Activated naive CD8-positive, alpha-beta T cell treated with anti-CD3 and anti-CD28 coated beads, Interleukin-2, amount 50 U/mL, for 24 hours (primary cell): Measurements from ENCODE around the gene XPNPEP3.

Experiments
- ATAC-seq: fragments of 150-1000 bp; cut with Tn5 transposase; one replicate; pipeline ENCODE4 v1.10.0; 2021
- DNase-seq: peaks from one replicate; pipeline ENCODE4 v3.0.0; 2021
- H3K27ac Mint-ChIP-seq: one replicate; pipeline ENCODE4 v1.8.0; 2021; ENCODE audit warnings: mild to moderate bottlenecking, mixed read lengths
- H3K27me3 Mint-ChIP-seq: one replicate; pipeline ENCODE4 v1.8.0; 2021; ENCODE audit warnings: mixed read lengths
- H3K36me3 Mint-ChIP-seq: one replicate; pipeline ENCODE4 v1.8.0; 2021; ENCODE audit warnings: low read depth, mixed read lengths
- H3K4me1 Mint-ChIP-seq: one replicate; pipeline ENCODE4 v1.8.0; 2021; ENCODE audit warnings: mixed read lengths
- H3K4me3 Mint-ChIP-seq: one replicate; pipeline ENCODE4 v1.8.0; 2021; ENCODE audit warnings: mild to moderate bottlenecking, moderate library complexity, mixed read lengths
- H3K9me3 Mint-ChIP-seq: one replicate; pipeline ENCODE4 v1.8.0; 2021; ENCODE audit warnings: mixed read lengths

XPNPEP3 gene

DNA sequence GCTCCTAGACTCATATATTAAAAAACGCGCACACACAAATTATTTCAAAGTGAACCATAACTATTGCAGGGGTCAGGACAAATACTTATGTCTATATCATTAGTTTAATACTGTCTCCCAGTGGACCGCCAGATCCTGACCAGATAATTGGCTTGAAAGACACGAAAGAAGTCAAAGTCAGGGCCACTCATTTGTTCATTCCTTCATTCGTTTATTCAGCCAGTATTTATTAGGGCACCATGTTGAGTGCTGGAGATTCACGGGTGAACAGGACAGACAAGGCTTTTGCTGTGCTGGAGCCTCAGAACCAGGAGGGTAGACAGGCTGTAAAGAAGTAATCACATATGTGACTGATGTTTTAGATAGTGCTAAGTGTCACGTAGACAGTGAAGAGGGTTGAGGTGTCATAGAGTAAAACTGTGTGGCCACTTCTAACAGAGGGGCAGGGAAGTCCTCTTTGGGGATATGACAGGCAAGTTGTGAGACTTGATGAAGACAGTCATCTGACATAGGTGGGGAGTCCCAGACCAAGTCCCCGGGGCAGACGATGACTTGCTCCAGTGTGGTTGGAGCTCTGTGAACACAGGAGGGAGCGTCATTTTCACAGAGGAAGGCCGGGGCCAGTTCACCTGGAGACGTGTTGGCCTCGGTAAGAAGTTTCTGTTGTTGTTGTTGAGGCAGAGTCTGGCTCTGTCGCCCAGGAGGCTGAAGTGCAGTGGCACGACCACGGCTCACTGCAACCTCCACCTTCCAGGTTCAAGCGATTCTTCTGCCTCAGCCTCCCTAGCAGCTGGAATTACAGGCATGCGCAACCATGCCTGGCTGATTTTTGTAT lies 120.1 kb downstream of the XPNPEP3 start:
- Mint-ChIP-seq H3K27ac (no peak overlapping the region), H3K9me3 (no peaks in the 10 kb centered on the region), H3K27me3 (no peaks in the 10 kb centered on the region), H3K36me3 (peaks cover 9% of the 10 kb centered on the region), H3K4me1 (no peaks in the 10 kb centered on the region), H3K4me3 (no peak overlapping the region)
- DNase-seq (no peak), ATAC-seq (no peak)

DNA sequence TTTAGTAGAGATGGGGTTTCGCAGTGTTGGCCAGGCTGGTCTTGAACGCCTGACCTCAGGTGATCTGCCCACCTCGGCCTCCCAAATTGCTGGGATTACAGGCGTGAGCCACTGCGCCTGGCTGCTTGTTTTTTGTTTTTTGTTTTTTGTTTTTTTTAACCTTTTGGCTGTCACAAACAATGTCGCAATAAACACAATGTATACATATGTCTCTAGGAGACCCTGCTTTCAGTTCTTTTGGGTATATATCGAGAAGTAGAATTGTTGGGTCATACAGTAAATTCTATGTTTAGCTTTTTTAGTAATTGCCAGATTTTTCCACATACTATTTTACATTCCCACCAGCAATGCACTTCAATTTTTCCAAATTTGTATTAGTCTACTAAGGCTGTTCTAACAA lies 122.2 kb downstream of the XPNPEP3 start:
- H3K4me1 Mint-ChIP-seq, result peaks cover 2% of the 10 kb centered on the region
- H3K9me3 Mint-ChIP-seq, result no peaks in the 10 kb centered on the region
- no peaks in the 10 kb centered on the region for H3K36me3 Mint-ChIP-seq

DNA sequence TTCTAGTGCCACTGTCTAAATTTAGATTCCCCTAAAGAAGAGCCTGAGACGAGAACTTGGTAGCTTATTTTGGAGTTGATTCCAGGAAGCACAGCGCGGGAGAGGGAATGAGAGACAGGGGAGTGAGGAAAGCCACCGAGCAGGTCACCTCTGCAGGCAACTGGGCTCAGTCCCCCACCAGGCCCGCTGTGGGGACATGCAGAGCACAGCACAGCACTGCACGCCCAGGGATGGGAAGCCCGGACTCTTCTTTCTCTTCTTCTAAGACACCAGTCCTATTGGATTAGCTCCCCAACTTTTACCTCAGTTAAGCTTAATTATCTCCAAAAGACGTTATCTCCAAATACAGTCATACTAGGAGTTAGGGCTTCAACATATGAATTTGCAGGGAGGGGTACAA lies 122.9 kb downstream of the XPNPEP3 start:
- DNase-seq (no peak), ATAC-seq (no peak)
- peaks cover 2% of the 10 kb centered on the region for H3K27me3 Mint-ChIP-seq
- H3K4me1 Mint-ChIP-seq, result peaks cover 2% of the 10 kb centered on the region
- no peaks in the 10 kb centered on the region for H3K36me3 Mint-ChIP-seq
- H3K9me3 Mint-ChIP-seq, result no peaks in the 10 kb centered on the region
- H3K27ac Mint-ChIP-seq, result no peak overlapping the region
- H3K4me3 Mint-ChIP-seq, result no peak overlapping the region

More for the DNA sequence above, 122.2 kb downstream of the XPNPEP3 start:
- Mint-ChIP-seq H3K4me3 (no peak overlapping the region), H3K27me3 (peaks cover 2% of the 10 kb centered on the region), H3K27ac (no peak overlapping the region)
- ATAC-seq, result no peak
- no peak for DNase-seq
